Bronchial epithelial cell (primary cell): ENCODE results near the gene CTSL. TPM values are rescaled to one million over a fixed set of nuclear protein-coding genes. Genes with fewer than 3 reads are reported as not detected.

Source experiments
- DNase-seq: peaks from one replicate; pipeline ENCODE4 v3.0.0-alpha.2; 2010; ENCODE audit warnings: low read depth
- FAIRE-seq: peaks from 2 replicates; lab custom pipeline; 2011; peaks lifted over from hg19 to GRCh38; lab: Jason Lieb, UNC
- H3K27me3 ChIP-seq: 2 replicates; pipeline ENCODE4 v1.5.1; 2011; ENCODE audit warnings: low read length; ENCODE audit not compliant: control insufficient read depth, insufficient read depth
- H3K36me3 ChIP-seq: 2 replicates; pipeline ENCODE4 v1.5.1; 2011; ENCODE audit warnings: low read length; ENCODE audit not compliant: control insufficient read depth, insufficient read depth
- H3K4me3 ChIP-seq: 2 replicates; pipeline ENCODE4 v1.5.1; 2011; ENCODE audit warnings: mild to moderate bottlenecking, low read depth, low read length, control low read depth
- total RNA-seq: library from RNA; depleted of rRNA; stranded (reverse); fragments of >200 nt; gene quantifications from 2 replicates; pipeline ENCODE4 v1.2.1, GENCODE V29; 2014
- TF ChIP-seq, protein P1 (sequence below): IDR thresholded peaks from 2 replicates; pipeline ENCODE4 v1.5.1; 2011; ENCODE audit warnings: mild to moderate bottlenecking, moderate library complexity, low read length, control low read depth, inconsistent platforms; ENCODE audit not compliant: insufficient read depth, severe bottlenecking

Gene CTSL
- total RNA-seq, 1 donor from 2014 or later = 107 TPM

DNA sequence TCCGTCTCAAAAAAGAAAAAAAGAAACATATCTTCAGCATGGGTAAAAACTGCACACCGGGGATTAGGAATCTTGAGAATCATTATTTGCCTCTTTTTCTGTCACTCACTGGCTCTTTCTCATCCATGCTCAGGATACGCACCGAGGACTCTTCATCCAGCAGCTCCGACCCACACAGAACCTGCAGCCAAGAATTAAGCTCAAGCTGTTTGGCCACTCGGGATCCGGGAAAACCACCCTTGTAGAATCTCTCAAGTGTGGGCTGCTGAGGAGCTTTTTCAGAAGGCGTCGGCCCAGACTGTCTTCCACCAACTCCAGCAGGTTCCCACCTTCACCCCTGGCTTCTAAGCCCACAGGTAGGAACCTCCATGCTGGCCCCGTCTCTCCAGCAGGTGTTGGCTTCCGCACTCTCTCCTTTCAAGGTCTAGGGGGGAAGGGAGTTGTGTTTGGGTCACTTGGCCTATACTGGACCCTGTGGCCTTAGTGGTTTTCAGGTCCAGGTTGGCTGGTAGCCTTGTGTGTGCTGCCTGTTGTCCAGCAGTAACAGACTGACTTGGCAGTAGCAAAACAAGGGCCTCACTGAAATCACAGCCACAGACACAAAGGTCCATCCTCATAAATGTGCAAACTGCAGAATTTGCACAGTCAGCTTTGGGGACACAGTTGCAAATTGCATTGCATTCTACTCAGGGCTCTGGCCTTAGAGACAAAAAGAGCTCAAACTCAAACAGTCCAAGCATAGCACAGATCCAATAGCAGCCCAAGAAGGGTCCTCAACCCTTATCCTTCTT lies 44.5 kb upstream of the CTSL start:
- Histone ChIP-seq H3K36me3 (no peaks in the 10 kb centered on the region), H3K4me3 (no peak overlapping the region), H3K27me3 (no peaks in the 10 kb centered on the region)
- DNase-seq = no peak
- TF ChIP-seq, protein P1, sequence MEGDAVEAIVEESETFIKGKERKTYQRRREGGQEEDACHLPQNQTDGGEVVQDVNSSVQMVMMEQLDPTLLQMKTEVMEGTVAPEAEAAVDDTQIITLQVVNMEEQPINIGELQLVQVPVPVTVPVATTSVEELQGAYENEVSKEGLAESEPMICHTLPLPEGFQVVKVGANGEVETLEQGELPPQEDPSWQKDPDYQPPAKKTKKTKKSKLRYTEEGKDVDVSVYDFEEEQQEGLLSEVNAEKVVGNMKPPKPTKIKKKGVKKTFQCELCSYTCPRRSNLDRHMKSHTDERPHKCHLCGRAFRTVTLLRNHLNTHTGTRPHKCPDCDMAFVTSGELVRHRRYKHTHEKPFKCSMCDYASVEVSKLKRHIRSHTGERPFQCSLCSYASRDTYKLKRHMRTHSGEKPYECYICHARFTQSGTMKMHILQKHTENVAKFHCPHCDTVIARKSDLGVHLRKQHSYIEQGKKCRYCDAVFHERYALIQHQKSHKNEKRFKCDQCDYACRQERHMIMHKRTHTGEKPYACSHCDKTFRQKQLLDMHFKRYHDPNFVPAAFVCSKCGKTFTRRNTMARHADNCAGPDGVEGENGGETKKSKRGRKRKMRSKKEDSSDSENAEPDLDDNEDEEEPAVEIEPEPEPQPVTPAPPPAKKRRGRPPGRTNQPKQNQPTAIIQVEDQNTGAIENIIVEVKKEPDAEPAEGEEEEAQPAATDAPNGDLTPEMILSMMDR = no peak
- FAIRE-seq = no peak

DNA sequence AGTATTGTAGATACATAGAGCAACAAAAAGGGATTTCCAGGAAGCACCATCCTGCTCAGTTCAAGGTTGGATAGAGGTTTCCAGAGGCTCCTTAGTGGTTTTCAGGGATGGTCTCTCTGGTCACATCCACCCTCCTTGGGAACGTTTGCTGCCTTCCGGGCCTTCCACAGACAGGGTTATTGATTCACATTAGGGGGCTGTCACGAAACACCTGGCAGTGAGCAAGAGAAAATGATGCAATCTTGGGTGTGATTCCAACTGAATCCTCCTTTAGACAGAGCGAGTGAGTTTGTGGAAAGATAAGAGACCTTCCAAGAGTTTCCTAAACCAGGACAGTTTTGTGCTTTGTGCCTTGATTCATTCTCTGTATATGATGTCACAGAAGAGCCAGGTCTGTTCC lies 43.8 kb upstream of the CTSL start:
- no peak overlapping the region for H3K4me3 ChIP-seq
- TF ChIP-seq, protein P1 = no peak
- peak; percentile 10 for DNase-seq
- FAIRE-seq = no peak
- H3K36me3 ChIP-seq = no peaks in the 10 kb centered on the region
- H3K27me3 ChIP-seq = no peaks in the 10 kb centered on the region

DNA sequence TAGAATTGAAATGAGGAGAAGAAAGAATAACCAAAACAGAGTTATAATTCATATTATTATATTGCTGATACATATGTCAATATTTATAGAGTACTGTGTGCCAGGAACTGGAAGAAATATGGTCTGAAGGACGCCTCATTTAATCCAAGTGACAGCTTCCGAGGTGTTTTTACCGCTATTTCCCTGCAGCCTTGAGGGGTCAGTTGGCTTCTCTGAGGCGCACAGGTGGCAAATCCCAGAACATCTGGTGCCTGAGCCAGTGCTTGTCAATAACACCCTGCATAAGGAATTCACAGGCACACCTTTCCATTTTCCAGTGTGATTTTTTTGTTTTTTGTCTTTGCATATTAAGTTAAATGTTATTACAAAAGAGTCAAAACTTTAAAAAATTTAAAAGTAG lies 43.3 kb upstream of the CTSL start:
- TF ChIP-seq, protein P1 = no peak
- FAIRE-seq (no peak), DNase-seq (no peak)
- H3K27me3 ChIP-seq = no peaks in the 10 kb centered on the region
- H3K4me3 ChIP-seq = no peak overlapping the region
- no peaks in the 10 kb centered on the region for H3K36me3 ChIP-seq

DNA sequence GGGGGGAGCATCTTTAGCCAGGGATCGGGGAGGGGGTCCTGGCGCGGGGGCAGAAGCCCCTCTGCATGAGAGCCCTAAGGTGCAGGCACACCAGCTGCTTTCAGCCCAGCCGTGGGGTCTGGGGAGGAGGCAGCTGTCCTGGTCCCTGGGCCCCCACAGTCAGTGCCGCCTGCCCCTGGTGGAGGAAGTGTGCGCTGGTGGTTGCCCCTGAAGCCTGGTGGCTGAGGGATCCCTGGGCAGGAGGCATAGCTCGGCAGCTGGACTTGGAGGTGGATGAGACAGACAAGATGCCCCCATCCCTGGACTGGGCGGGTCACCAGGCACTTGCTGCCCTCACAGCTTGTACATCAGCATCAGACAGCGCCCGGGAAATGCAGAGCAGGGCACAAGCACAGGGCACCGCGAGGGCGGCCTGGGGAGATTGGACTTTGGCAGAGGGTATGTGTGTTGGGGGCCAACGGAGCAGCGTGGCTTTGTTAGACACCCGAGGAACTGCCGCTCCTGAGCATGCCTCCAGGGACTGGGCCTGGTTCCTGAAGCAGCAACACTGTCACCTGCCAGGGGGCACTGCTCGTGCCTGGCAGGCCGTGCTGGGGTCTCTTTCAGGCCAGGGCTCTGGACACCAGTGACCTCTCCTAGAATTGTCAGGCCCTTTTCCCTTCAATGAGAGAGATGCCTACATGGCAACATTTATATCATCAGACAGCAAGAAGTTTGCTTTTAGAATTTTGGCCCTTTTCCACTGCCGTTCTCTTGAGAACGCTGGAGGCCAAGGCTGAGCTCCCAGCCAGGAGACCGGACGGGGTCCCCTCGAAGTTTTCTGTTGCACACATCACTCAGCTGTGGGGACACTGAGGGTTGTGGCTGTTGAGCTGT lies 41.9 kb upstream of the CTSL start:
- no peak overlapping the region for H3K4me3 ChIP-seq
- FAIRE-seq (no peak), DNase-seq (no peak)
- TF ChIP-seq, protein P1 = no peak
- H3K27me3 ChIP-seq = no peaks in the 10 kb centered on the region
- H3K36me3 ChIP-seq = no peaks in the 10 kb centered on the region

DNA sequence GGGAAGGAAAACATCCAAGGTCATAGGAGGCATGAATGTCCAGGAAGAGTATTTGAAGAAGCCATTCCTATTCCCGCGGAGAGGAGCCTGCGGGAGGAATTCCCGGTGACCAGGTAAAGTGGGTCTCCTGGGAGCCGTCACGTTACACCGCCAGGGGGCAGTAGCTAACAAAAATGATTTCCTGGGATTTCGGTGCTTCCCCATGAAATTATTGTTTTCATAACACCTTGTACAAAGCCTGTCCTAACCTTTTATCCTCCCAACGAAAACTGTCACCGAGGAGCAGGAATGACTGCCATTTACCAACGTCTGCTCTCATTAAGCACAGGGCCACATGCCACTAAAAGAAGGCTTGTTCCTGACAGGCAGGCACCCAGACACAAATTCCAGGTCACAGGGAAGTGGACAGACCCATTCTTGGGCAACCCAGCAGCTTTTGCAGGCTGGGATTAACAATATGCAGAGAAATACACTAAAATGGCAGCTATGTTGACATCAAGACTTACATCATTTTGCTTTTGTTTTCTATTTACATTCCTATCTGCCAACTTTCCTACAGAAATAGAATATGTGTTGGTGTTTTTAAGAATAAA lies 41.2 kb upstream of the CTSL start:
- H3K27me3 ChIP-seq = no peaks in the 10 kb centered on the region
- FAIRE-seq = no peak
- peak; percentile 40 for DNase-seq
- no peaks in the 10 kb centered on the region for H3K36me3 ChIP-seq
- TF ChIP-seq, protein P1 = peak; percentile 76
- no peak overlapping the region for H3K4me3 ChIP-seq
